Common myeloid progenitor, CD34-positive (primary cell): ENCODE measurements around the gene NFIB.

Experiments used
- CTCF ChIA-PET: fragments of 350-600 bp; sonication (Branson Sonifier 250); formaldehyde crosslinking; loops from one replicate; lab custom pipeline; 2021; ENCODE audit warnings: antibody characterized with exemption; lab: Charles Lee
- POLR2A ChIA-PET: fragments of 350-600 bp; sonication (Branson Sonifier 250); formaldehyde crosslinking; loops from one replicate; lab custom pipeline; 2021; ENCODE audit warnings: antibody characterized with exemption; lab: Charles Lee
- DNase-seq, 3 donors: peaks; one replicate each; pipeline versions ENCODE4 v3.0.0 to v3.0.0-alpha.2; 2013
- H3K27ac ChIP-seq, 2 experiments: 1 replicate in 1 of 2; 2 replicates in 1 of 2; pipeline ENCODE4 v1.7.0; 2013; ENCODE audit warnings: inconsistent platforms in 2 of 2, low read length in 2 of 2, mild to moderate bottlenecking in 2 of 2, low read depth in 1 of 2, moderate library complexity in 1 of 2; ENCODE audit not compliant: severe bottlenecking in 2 of 2, insufficient read depth in 1 of 2, poor library complexity in 1 of 2
- H3K27me3 ChIP-seq, 5 experiments: replicated peaks in 2 of 5; 1 replicate in 3 of 5; 2 replicates in 2 of 5; pipeline versions ENCODE4 v1.6.1 to v1.7.0; 2013; ENCODE audit warnings: low read length in 4 of 5, mild to moderate bottlenecking in 2 of 5, moderate library complexity in 2 of 5, inconsistent platforms in 1 of 5; ENCODE audit not compliant: insufficient read depth in 5 of 5, control insufficient read depth in 4 of 5
- H3K36me3 ChIP-seq, 4 experiments: 1 replicate in 2 of 4; 2 replicates in 2 of 4; pipeline versions ENCODE4 v1.6.1 to v1.7.0; 2013; ENCODE audit warnings: low read length in 3 of 4, control low read depth in 1 of 4, mild to moderate bottlenecking in 1 of 4; ENCODE audit not compliant: control insufficient read depth in 4 of 4, insufficient read depth in 4 of 4
- H3K4me1 ChIP-seq, 4 experiments: 1 replicate in 3 of 4; 2 replicates in 1 of 4; pipeline versions ENCODE4 v1.6.1 to v1.7.1; 2013; ENCODE audit warnings: low read length in 3 of 4, mild to moderate bottlenecking in 3 of 4, control low read depth in 1 of 4, inconsistent platforms in 1 of 4, moderate library complexity in 1 of 4; ENCODE audit not compliant: control insufficient read depth in 4 of 4, insufficient read depth in 4 of 4; ENCODE audit errors: control extremely low read depth in 1 of 4
- H3K4me3 ChIP-seq, 7 experiments: 1 replicate in 4 of 7; 2 replicates in 3 of 7; pipeline versions ENCODE4 v1.5.1 to v1.7.0; 2013; ENCODE audit warnings: mild to moderate bottlenecking in 7 of 7, low read length in 6 of 7, moderate library complexity in 6 of 7, inconsistent platforms in 2 of 7, low read depth in 2 of 7, control low read depth in 1 of 7; ENCODE audit not compliant: insufficient read depth in 4 of 7, control insufficient read depth in 1 of 7; ENCODE audit errors: extremely low read depth in 1 of 7
- H3K9me3 ChIP-seq, 5 experiments: 1 replicate in 4 of 5; 2 replicates in 1 of 5; pipeline versions ENCODE4 v1.6.1 to v1.7.1; 2013; ENCODE audit warnings: low read length in 4 of 5, mild to moderate bottlenecking in 2 of 5, inconsistent platforms in 1 of 5, low read depth in 1 of 5, moderate library complexity in 1 of 5; ENCODE audit not compliant: control insufficient read depth in 4 of 5, insufficient read depth in 2 of 5; ENCODE audit errors: control extremely low read depth in 1 of 5
- WGBS: methylation state at CpG from one replicate; pipeline ENCODE4 v1.1.5; 2013; ENCODE audit not compliant: insufficient coverage; 5-methylcytosine and 5-hydroxymethylcytosine counted together

NFIB gene

GRCh38 chr9:14097215-14097614 lies 216.7 kb downstream of the NFIB start:
- H3K4me3 ChIP-seq = no peak overlapping the region
- peak in 1 of 3 donors; percentile 12 for DNase-seq
- H3K4me1 ChIP-seq = peaks cover 0 to 5% (median 2%) of the 10 kb centered on the region in 4 experiments
- no peaks in the 10 kb centered on the region for H3K27me3 ChIP-seq
- POLR2A ChIA-PET = no interaction called here
- no peaks in the 10 kb centered on the region for H3K9me3 ChIP-seq
- H3K27ac ChIP-seq = no peak overlapping the region
- CTCF ChIA-PET = interaction anchor here (0.9 kb wide), 1 partner anchor 14 kb away, joined by 3 read pairs; no protein-coding TSS in a partner anchor
- no peaks in the 10 kb centered on the region for H3K36me3 ChIP-seq
- WGBS = 20% methylated on average over 2 of the region's 4 CpGs

- no peak overlapping the region for H3K4me3 ChIP-seq
- no peak overlapping the region for H3K27ac ChIP-seq
- 87% methylated on average over 12 of the region's 15 CpGs for WGBS
- H3K4me1 ChIP-seq = peaks cover 0 to 5% (median 2%) of the 10 kb centered on the region in 4 experiments
- H3K36me3 ChIP-seq = no peaks in the 10 kb centered on the region
- POLR2A ChIA-PET = no interaction called here
- H3K9me3 ChIP-seq = no peaks in the 10 kb centered on the region
- CTCF ChIA-PET = no interaction called here
- peak in 1 of 3 donors; percentile 7 for DNase-seq
- no peaks in the 10 kb centered on the region for H3K27me3 ChIP-seq
Observed at GRCh38 chr9:14096258-14096922, 217.6 kb downstream of the NFIB start.

- no peaks in the 10 kb centered on the region for H3K36me3 ChIP-seq
- H3K4me3 ChIP-seq = no peak overlapping the region
- H3K27ac ChIP-seq = no peak overlapping the region
- no peaks in the 10 kb centered on the region for H3K9me3 ChIP-seq
- DNase-seq = no peak
- ChIA-PET POLR2A (no interaction called here), CTCF (interaction anchor here (0.5 kb wide), 1 partner anchor 119 kb away, joined by 3 read pairs; no protein-coding TSS in a partner anchor)
- no peaks in the 10 kb centered on the region for H3K27me3 ChIP-seq
- peaks cover 0 to 5% (median 2%) of the 10 kb centered on the region in 4 experiments for H3K4me1 ChIP-seq
Observed at GRCh38 chr9:14095277-14095676, 218.7 kb downstream of the NFIB start.

GRCh38 chr9:14094491-14094890 lies 219.4 kb downstream of the NFIB start:
- ChIA-PET POLR2A (no interaction called here), CTCF (no interaction called here)
- no peaks in the 10 kb centered on the region for H3K36me3 ChIP-seq
- no peaks in the 10 kb centered on the region for H3K27me3 ChIP-seq
- H3K4me1 ChIP-seq = peaks cover 0 to 5% (median 2%) of the 10 kb centered on the region in 4 experiments
- no peaks in the 10 kb centered on the region for H3K9me3 ChIP-seq
- H3K27ac ChIP-seq = no peak overlapping the region
- H3K4me3 ChIP-seq = no peak overlapping the region
- no peak for DNase-seq
- WGBS = no CpG with 5 or more reads among the region's 5 CpGs

DNA sequence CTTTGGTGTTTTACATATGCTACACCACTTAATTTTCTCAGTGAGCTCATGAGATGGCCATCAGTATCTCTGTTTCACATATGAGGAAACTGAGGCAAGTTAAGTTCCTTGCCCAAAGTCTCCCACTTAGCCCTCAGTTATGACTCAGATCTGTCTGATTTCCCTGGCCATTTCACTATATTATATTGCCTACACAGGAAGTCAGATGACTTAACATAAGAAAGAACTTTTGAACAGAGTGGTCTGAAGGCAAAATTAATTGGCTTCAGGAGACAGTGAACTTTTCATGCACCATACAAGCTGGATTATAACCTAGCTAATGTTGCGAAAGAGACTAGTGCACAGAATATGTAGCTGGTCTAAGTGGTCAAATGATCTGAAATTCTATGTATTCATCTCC lies 221.6 kb downstream of the NFIB start:
- Histone ChIP-seq H3K4me1 (peaks cover 0 to 3% (median 2%) of the 10 kb centered on the region in 4 experiments), H3K36me3 (no peaks in the 10 kb centered on the region), H3K27me3 (no peaks in the 10 kb centered on the region), H3K4me3 (no peak overlapping the region), H3K9me3 (no peaks in the 10 kb centered on the region), H3K27ac (no peak overlapping the region)
- POLR2A ChIA-PET = no interaction called here
- no CpG with 5 or more reads among the region's 1 CpG for WGBS
- CTCF ChIA-PET = interaction anchor here (1.8 kb wide), 1 partner anchor 8 kb away, joined by 5 read pairs; no protein-coding TSS in a partner anchor
- no peak for DNase-seq

- 100% methylated on average over 2 of the region's 4 CpGs for WGBS
- DNase-seq = no peak
- H3K27me3 ChIP-seq = no peaks in the 10 kb centered on the region
- H3K4me1 ChIP-seq = no peaks in the 10 kb centered on the region
- no peak overlapping the region for H3K4me3 ChIP-seq
- CTCF ChIA-PET = interaction anchor here (1.0 kb wide), 1 partner anchor 16 kb away, joined by 3 read pairs; no protein-coding TSS in a partner anchor
- H3K9me3 ChIP-seq = no peaks in the 10 kb centered on the region
- H3K27ac ChIP-seq = no peak overlapping the region
- no peaks in the 10 kb centered on the region for H3K36me3 ChIP-seq
- POLR2A ChIA-PET = no interaction called here
Observed at GRCh38 chr9:14089051-14089803, 224.7 kb downstream of the NFIB start.

- no peak for DNase-seq
- H3K4me3 ChIP-seq = no peak overlapping the region
- no peaks in the 10 kb centered on the region for H3K4me1 ChIP-seq
- no peaks in the 10 kb centered on the region for H3K27me3 ChIP-seq
- no CpG with 5 or more reads among the region's 7 CpGs for WGBS
- ChIA-PET CTCF (no interaction called here), POLR2A (no interaction called here)
- no peak overlapping the region for H3K27ac ChIP-seq
- no peaks in the 10 kb centered on the region for H3K36me3 ChIP-seq
- H3K9me3 ChIP-seq = no peaks in the 10 kb centered on the region
Observed at GRCh38 chr9:14087576-14087975, 226.4 kb downstream of the NFIB start.
